HL-60 (cell line): ENCODE measurements around the gene STX4.

Experiments
- CTCF ChIP-seq: IDR thresholded peaks from one replicate; pipeline ENCODE4 v1.5.1; 2011; ENCODE audit warnings: low read length, control low read depth, inconsistent platforms; ENCODE audit not compliant: insufficient read depth
- GABPA ChIP-seq: IDR thresholded peaks from 2 replicates; pipeline ENCODE4 v1.6.1; 2012; ENCODE audit warnings: low read depth
- POLR2AphosphoS5 ChIP-seq: IDR thresholded peaks from 2 replicates; pipeline ENCODE4 v1.6.1; 2012; ENCODE audit warnings: low read depth
- REST ChIP-seq: IDR thresholded peaks from 2 replicates; pipeline ENCODE4 v1.6.1; 2012; ENCODE audit warnings: low read depth; ENCODE audit not compliant: insufficient replicate concordance
- SPI1 ChIP-seq: IDR thresholded peaks from 2 replicates; pipeline ENCODE4 v1.6.1; 2012; ENCODE audit warnings: low read depth, mild to moderate bottlenecking, borderline replicate concordance

- TF ChIP-seq CTCF: no peak
- TF ChIP-seq POLR2AphosphoS5: no peak
- no peak for TF ChIP-seq REST
- no peak for TF ChIP-seq SPI1
- TF ChIP-seq GABPA: no peak
Observed at GRCh38 chr16:30996324-30996984, 36.9 kb upstream of the STX4 start.
